Measurements from ENCODE around the gene NUMBL. TPM values are rescaled to one million over a fixed set of nuclear protein-coding genes. Genes with fewer than 3 reads are reported as not detected.

The NUMBL gene
- total RNA-seq, 1 donor from 2014 or later, result 66.0 TPM

GRCh38 chr19:40619333-40620160 lies 70.9 kb downstream of the NUMBL start:
- TF ChIP-seq POLR2A (IDR thresholded peaks at IDR 0.05), result no peak
- TF ChIP-seq CTCF (IDR thresholded peaks at IDR 0.05), result no peak
- TF ChIP-seq POLR2AphosphoS5 (IDR thresholded peaks at IDR 0.05; ENCODE audit: insufficient read depth in 1 of 2, low read depth in 1 of 2), result no peak
- Histone ChIP-seq H3K27ac (no peak overlapping the region), H3K36me3 (peaks cover 0 to 50% of the 10 kb centered on the region in 2 donors), H3K4me3 (no peak overlapping the region), H3K4me1 (peaks cover 22% of the 10 kb centered on the region), H3K27me3 (no peaks in the 10 kb centered on the region), H3K9me3 (no peaks in the 10 kb centered on the region)
- no peak for DNase-seq (ENCODE audit: extremely low spot score in 2 of 2)
- intact Hi-C loops (cut with DNase I), result loop anchor here (5.0 kb wide), 1 partner anchor 777 kb away; no protein-coding TSS in a partner anchor

GRCh38 chr19:40617961-40618360 lies 72.5 kb downstream of the NUMBL start:
- peaks cover 33% of the 10 kb centered on the region for H3K4me1 ChIP-seq
- H3K36me3 ChIP-seq, result peaks cover 0 to 38% of the 10 kb centered on the region in 2 donors
- no peak for DNase-seq (ENCODE audit: extremely low spot score in 2 of 2)
- intact Hi-C loops (cut with DNase I), result loop anchor here (5.0 kb wide), 1 partner anchor 776 kb away; no protein-coding TSS in a partner anchor
- no peak overlapping the region for H3K27ac ChIP-seq
- H3K4me3 ChIP-seq, result no peak overlapping the region
- H3K9me3 ChIP-seq, result no peaks in the 10 kb centered on the region
- TF ChIP-seq CTCF (IDR thresholded peaks at IDR 0.05), result no peak
- TF ChIP-seq POLR2A (IDR thresholded peaks at IDR 0.05), result no peak
- TF ChIP-seq POLR2AphosphoS5 (IDR thresholded peaks at IDR 0.05; ENCODE audit: insufficient read depth in 1 of 2, low read depth in 1 of 2), result no peak
- H3K27me3 ChIP-seq, result no peaks in the 10 kb centered on the region

GRCh38 chr19:40616941-40617340 lies 73.5 kb downstream of the NUMBL start:
- H3K36me3 ChIP-seq, result peaks cover 0 to 30% of the 10 kb centered on the region in 2 donors
- H3K4me3 ChIP-seq, result no peak overlapping the region
- no peaks in the 10 kb centered on the region for H3K9me3 ChIP-seq
- no peaks in the 10 kb centered on the region for H3K27me3 ChIP-seq
- DNase-seq (ENCODE audit: extremely low spot score in 2 of 2), result no peak
- intact Hi-C loops (cut with DNase I), result loop anchor here (5.0 kb wide), 1 partner anchor 775 kb away; no protein-coding TSS in a partner anchor
- no peak overlapping the region for H3K27ac ChIP-seq
- TF ChIP-seq CTCF (IDR thresholded peaks at IDR 0.05) (no peak), POLR2A (IDR thresholded peaks at IDR 0.05) (no peak), POLR2AphosphoS5 (IDR thresholded peaks at IDR 0.05; ENCODE audit: insufficient read depth in 1 of 2, low read depth in 1 of 2) (no peak)
- H3K4me1 ChIP-seq, result peaks cover 33% of the 10 kb centered on the region

GRCh38 chr19:40616178-40616577 lies 74.3 kb downstream of the NUMBL start:
- Histone ChIP-seq H3K36me3 (peaks cover 0 to 23% of the 10 kb centered on the region in 2 donors), H3K27ac (no peak overlapping the region), H3K9me3 (no peaks in the 10 kb centered on the region), H3K27me3 (no peaks in the 10 kb centered on the region), H3K4me3 (no peak overlapping the region), H3K4me1 (peaks cover 35% of the 10 kb centered on the region)
- intact Hi-C loops (cut with DNase I), result loop anchor here (5.0 kb wide), 1 partner anchor 774 kb away; no protein-coding TSS in a partner anchor
- DNase-seq (ENCODE audit: extremely low spot score in 2 of 2), result no peak
- TF ChIP-seq POLR2A (IDR thresholded peaks at IDR 0.05) (no peak), POLR2AphosphoS5 (IDR thresholded peaks at IDR 0.05; ENCODE audit: insufficient read depth in 1 of 2, low read depth in 1 of 2) (no peak), CTCF (IDR thresholded peaks at IDR 0.05) (no peak)

Small RNA genes lying within 50 kb of the gene (small RNA-seq; reads per million reads assigned to genes)
- gene RNU6-195P, result not detected

Other genes starting within 250 kb of the NUMBL start
- 42.0 TPM for gene SERTAD3, start 246.3 kb downstream of the NUMBL start, total RNA-seq
- gene BLVRB, start 224.9 kb downstream of the NUMBL start, total RNA-seq, result 357 TPM
- gene SPTBN4, start 223.7 kb downstream of the NUMBL start, total RNA-seq, result 1.7 TPM
- gene SHKBP1, start 113.8 kb downstream of the NUMBL start, total RNA-seq, result 51.6 TPM
- gene LTBP4, start 89.3 kb downstream of the NUMBL start, total RNA-seq, result 983 TPM
- 51.1 TPM for gene COQ8B, start 26.2 kb upstream of the NUMBL start, total RNA-seq
- gene ITPKC, start 26.5 kb upstream of the NUMBL start, total RNA-seq, result 92.6 TPM
- gene ACTMAP, start 59.8 kb upstream of the NUMBL start, total RNA-seq, result 2.2 TPM
- 72.7 TPM for gene SNRPA, start 60.6 kb upstream of the NUMBL start, total RNA-seq
- gene MIA, start 84.9 kb upstream of the NUMBL start, total RNA-seq, result 11.0 TPM
- gene RAB4B, start 87.6 kb upstream of the NUMBL start, total RNA-seq, result 22.3 TPM
- gene EGLN2, start 108.5 kb upstream of the NUMBL start, total RNA-seq, result 76.9 TPM
- 2.0 TPM for gene CYP2A6, start 159.8 kb upstream of the NUMBL start, total RNA-seq
- gene CYP2A7, start 191.6 kb upstream of the NUMBL start, total RNA-seq, result 4.9 TPM